ENCODE results near the gene NHSL1.

NHSL1 gene

DNA sequence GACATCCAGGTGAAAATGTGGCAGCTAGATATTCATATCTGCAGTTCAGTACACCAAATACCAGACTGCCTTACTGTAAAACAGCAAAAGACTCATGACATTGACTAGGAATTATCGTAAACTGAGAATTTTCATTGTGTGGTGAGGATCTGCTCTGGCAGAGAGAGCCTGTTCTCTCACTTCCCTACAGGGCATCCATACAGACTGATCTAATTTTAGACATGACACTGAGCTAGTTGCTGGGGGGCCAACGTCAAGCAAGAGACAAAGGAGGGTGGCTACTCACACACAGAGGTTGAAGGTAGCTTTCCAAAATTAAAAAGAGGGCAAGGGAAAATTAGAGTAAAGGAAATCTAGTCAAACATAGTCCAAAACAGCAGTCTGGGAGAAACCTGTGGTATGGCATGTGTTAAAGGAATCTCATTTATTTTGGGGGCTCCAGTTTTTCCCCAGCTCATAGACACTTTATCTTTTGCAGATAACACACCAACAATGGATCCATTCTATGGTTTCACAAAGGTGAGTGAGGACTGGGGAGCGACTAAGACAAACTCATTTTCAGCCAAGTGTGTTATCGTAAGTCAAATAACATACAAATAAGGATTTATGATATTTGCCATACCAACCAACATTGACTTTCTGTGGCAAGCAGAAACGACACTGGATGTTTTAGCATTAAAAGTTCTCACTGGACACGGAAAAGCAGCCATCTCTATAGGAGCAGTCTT, 36.6 kb upstream of the NHSL1 start:
- TF ChIP-seq, protein P1, sequence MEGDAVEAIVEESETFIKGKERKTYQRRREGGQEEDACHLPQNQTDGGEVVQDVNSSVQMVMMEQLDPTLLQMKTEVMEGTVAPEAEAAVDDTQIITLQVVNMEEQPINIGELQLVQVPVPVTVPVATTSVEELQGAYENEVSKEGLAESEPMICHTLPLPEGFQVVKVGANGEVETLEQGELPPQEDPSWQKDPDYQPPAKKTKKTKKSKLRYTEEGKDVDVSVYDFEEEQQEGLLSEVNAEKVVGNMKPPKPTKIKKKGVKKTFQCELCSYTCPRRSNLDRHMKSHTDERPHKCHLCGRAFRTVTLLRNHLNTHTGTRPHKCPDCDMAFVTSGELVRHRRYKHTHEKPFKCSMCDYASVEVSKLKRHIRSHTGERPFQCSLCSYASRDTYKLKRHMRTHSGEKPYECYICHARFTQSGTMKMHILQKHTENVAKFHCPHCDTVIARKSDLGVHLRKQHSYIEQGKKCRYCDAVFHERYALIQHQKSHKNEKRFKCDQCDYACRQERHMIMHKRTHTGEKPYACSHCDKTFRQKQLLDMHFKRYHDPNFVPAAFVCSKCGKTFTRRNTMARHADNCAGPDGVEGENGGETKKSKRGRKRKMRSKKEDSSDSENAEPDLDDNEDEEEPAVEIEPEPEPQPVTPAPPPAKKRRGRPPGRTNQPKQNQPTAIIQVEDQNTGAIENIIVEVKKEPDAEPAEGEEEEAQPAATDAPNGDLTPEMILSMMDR (IDR thresholded peaks at IDR 0.05) = no peak
- Histone ChIP-seq H3K4me1 (ENCODE audit: control insufficient read depth in 1 of 2, insufficient read depth in 1 of 2, low read depth in 1 of 2, low read length in 1 of 2) (no peaks in the 10 kb centered on the region), H3K27me3 (no peaks in the 10 kb centered on the region), H3K9me3 (no peaks in the 10 kb centered on the region), H3K27ac (no peak overlapping the region), H3K4me3 (ENCODE audit: low read depth in 1 of 2, low read length in 1 of 2) (no peak overlapping the region), H3K36me3 (no peaks in the 10 kb centered on the region)

DNA sequence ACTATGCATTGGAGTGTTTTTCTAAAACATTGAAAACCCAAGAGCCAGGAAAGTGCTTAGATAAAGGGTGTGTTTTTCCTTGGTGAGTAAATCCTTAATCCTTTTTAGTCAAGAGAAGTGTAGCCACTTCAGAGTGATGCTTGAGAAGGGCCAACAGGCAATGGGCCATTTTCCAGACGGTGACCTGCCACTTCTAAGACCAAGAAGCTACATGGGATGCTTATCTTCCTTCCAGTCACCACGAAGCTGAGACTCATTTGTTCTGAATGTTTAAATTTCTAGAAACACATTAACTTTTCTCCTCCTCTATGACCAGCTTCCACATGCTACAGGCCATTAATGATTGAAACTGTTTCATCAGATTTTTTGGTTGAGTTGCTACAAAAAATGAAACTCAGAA, 34.4 kb upstream of the NHSL1 start:
- no peaks in the 10 kb centered on the region for H3K27me3 ChIP-seq
- TF ChIP-seq, protein P1 (IDR thresholded peaks at IDR 0.05) = no peak
- H3K9me3 ChIP-seq = no peaks in the 10 kb centered on the region
- no peak overlapping the region for H3K4me3 ChIP-seq (ENCODE audit: low read depth in 1 of 2, low read length in 1 of 2)
- no peak overlapping the region for H3K27ac ChIP-seq
- H3K36me3 ChIP-seq = no peaks in the 10 kb centered on the region
- H3K4me1 ChIP-seq (ENCODE audit: control insufficient read depth in 1 of 2, insufficient read depth in 1 of 2, low read depth in 1 of 2, low read length in 1 of 2) = no peaks in the 10 kb centered on the region

GRCh38 chr6:138531387-138531786, 32.1 kb upstream of the NHSL1 start:
- H3K27ac ChIP-seq = no peak overlapping the region
- TF ChIP-seq, protein P1 (IDR thresholded peaks at IDR 0.05) = no peak
- H3K36me3 ChIP-seq = no peaks in the 10 kb centered on the region
- no peak overlapping the region for H3K4me3 ChIP-seq (ENCODE audit: low read depth in 1 of 2, low read length in 1 of 2)
- H3K9me3 ChIP-seq = no peaks in the 10 kb centered on the region
- H3K27me3 ChIP-seq = no peaks in the 10 kb centered on the region
- no peaks in the 10 kb centered on the region for H3K4me1 ChIP-seq (ENCODE audit: control insufficient read depth in 1 of 2, insufficient read depth in 1 of 2, low read depth in 1 of 2, low read length in 1 of 2)

DNA sequence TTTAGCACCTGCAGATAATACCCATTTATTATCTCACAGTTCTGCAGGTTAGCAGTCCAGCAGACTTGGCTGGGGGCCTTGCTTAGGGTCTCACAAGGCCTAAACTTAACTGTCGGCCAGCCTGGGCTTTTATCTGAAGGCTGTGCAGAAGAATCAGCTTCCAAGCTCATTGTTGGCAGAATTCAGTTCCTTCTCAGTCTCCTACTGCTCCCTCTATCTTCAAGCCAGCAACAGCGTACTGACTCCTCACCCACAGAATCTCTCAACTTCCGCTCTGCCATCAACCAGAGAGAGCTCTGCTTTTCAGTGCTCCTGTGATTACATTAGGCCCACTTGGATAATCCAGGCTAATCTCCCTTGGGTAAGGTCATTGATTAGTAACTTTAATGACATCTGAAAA, 30.2 kb upstream of the NHSL1 start:
- TF ChIP-seq, protein P1 (IDR thresholded peaks at IDR 0.05) = no peak
- Histone ChIP-seq H3K9me3 (no peaks in the 10 kb centered on the region), H3K27me3 (no peaks in the 10 kb centered on the region), H3K4me1 (ENCODE audit: control insufficient read depth in 1 of 2, insufficient read depth in 1 of 2, low read depth in 1 of 2, low read length in 1 of 2) (no peaks in the 10 kb centered on the region), H3K27ac (no peak overlapping the region), H3K4me3 (ENCODE audit: low read depth in 1 of 2, low read length in 1 of 2) (no peak overlapping the region), H3K36me3 (no peaks in the 10 kb centered on the region)

DNA sequence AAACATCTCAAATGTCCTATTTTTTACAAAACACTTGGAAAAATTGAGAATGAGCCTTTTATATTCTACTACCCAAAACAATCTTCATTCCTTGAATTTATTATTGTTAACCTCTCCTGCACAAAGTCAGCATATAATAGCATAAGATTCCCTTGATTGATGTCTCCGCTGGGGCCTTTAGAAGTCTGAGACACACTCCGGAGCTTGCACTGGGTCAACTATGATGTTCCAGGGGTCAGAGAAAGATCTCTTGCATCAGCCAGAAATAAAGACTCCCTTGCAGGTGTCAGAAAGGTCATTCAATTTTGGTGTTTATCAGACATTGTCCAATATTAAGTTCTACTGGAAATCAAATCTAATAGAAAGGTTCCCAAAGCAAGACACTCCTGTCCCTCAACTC, 29.7 kb upstream of the NHSL1 start:
- TF ChIP-seq, protein P1 (IDR thresholded peaks at IDR 0.05) = no peak
- no peak overlapping the region for H3K27ac ChIP-seq
- H3K4me1 ChIP-seq (ENCODE audit: control insufficient read depth in 1 of 2, insufficient read depth in 1 of 2, low read depth in 1 of 2, low read length in 1 of 2) = no peaks in the 10 kb centered on the region
- no peak overlapping the region for H3K4me3 ChIP-seq (ENCODE audit: low read depth in 1 of 2, low read length in 1 of 2)
- no peaks in the 10 kb centered on the region for H3K27me3 ChIP-seq
- no peaks in the 10 kb centered on the region for H3K9me3 ChIP-seq
- no peaks in the 10 kb centered on the region for H3K36me3 ChIP-seq
